SH-SY5Y (cell line): ENCODE results near the gene RCOR3.

Source experiments
- GATA2 ChIP-seq: IDR thresholded peaks from 2 replicates; pipeline ENCODE4 v1.6.1; 2011; ENCODE audit warnings: mild to moderate bottlenecking, low read depth, low read length
- GATA3 ChIP-seq: IDR thresholded peaks from 2 replicates; pipeline ENCODE4 v1.6.1; 2011; ENCODE audit warnings: low read depth, mild to moderate bottlenecking, low read length, moderate library complexity

DNA sequence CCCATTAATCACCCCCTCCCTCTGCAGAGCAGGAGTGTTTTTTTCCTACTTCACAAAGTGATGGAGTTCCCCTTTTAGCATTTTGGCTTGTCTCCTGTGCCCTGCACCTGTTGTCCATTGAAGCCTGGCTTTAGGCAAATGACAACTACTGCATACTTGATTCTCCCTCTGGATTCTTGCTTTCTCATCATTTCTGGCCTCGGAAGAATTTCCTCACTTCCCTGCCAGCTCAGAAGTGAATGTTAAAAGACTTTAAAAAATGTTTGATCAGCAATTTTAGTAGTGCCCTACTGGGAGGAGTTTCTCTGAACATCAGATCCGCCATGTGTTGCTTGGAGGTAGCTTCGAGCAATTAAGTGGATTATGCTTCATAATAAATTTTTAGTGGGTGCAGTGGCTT lies 28.1 kb downstream of the RCOR3 start:
- TF ChIP-seq GATA2 (no peak), GATA3 (no peak)
